Keratinocyte (primary cell): ENCODE results near the gene ZBTB46. TPM values are rescaled to one million over a fixed set of nuclear protein-coding genes. Genes with fewer than 3 reads are reported as not detected.

Experiments used
- DNase-seq: peaks from one replicate; pipeline ENCODE4 v3.0.0-alpha.2; 2011; ENCODE audit warnings: low read depth, missing footprints, low spot score
- FAIRE-seq: peaks from 2 replicates; lab custom pipeline; 2011; peaks lifted over from hg19 to GRCh38; lab: Jason Lieb, UNC
- H2AFZ ChIP-seq: 2 replicates; pipeline ENCODE4 v1.6.0; 2012; ENCODE audit warnings: low read length, control low read depth, inconsistent platforms; ENCODE audit not compliant: control insufficient read depth
- H3K27ac ChIP-seq: 2 replicates; pipeline ENCODE4 v1.5.1; 2011; ENCODE audit warnings: low read length; ENCODE audit not compliant: control insufficient read depth, insufficient read depth
- H3K27me3 ChIP-seq: 3 replicates; pipeline ENCODE4 v1.6.0; 2011; ENCODE audit warnings: low read length; ENCODE audit not compliant: control insufficient read depth, insufficient read depth; ENCODE audit errors: extremely low read depth
- H3K36me3 ChIP-seq, 2 experiments: 2 replicates in 1 of 2; 3 replicates in 1 of 2; pipeline ENCODE4 v1.5.1; 2011; ENCODE audit warnings: low read length in 2 of 2, mild to moderate bottlenecking in 1 of 2; ENCODE audit not compliant: control insufficient read depth in 2 of 2, insufficient read depth in 2 of 2; ENCODE audit errors: extremely low read depth in 1 of 2
- H3K4me1 ChIP-seq: 3 replicates; pipeline ENCODE4 v1.5.1; 2011; ENCODE audit warnings: low read length; ENCODE audit not compliant: control insufficient read depth, insufficient read depth; ENCODE audit errors: extremely low read depth
- H3K4me2 ChIP-seq: 3 replicates; pipeline ENCODE4 v1.6.0; 2011; ENCODE audit warnings: low read depth, low read length; ENCODE audit not compliant: control insufficient read depth, insufficient read depth; ENCODE audit errors: extremely low read depth
- H3K4me3 ChIP-seq, 3 experiments: fragments of 200-600 bp in 1 of 3; sonication (generic) in 1 of 3; 2 replicates in 2 of 3; 3 replicates in 1 of 3; pipeline ENCODE4 v1.5.1; 2011 to 2016; ENCODE audit warnings: low read length in 3 of 3, mild to moderate bottlenecking in 3 of 3, control low read depth in 2 of 3, inconsistent platforms in 1 of 3, low read depth in 1 of 3, mixed read lengths in 1 of 3, mixed run types in 1 of 3, moderate library complexity in 1 of 3; ENCODE audit not compliant: control insufficient read depth in 2 of 3, insufficient read depth in 2 of 3; ENCODE audit errors: extremely low read depth in 1 of 3
- H3K79me2 ChIP-seq: 2 replicates; pipeline ENCODE4 v1.6.0; 2012; ENCODE audit warnings: low read length; ENCODE audit not compliant: control insufficient read depth, insufficient read depth
- H3K9ac ChIP-seq: 3 replicates; pipeline ENCODE4 v1.6.0; 2011; ENCODE audit warnings: low read length; ENCODE audit not compliant: control insufficient read depth, insufficient read depth; ENCODE audit errors: extremely low read depth
- H3K9me1 ChIP-seq: 3 replicates; pipeline ENCODE4 v1.6.0; 2011; ENCODE audit warnings: low read length; ENCODE audit not compliant: control insufficient read depth, insufficient read depth; ENCODE audit errors: extremely low read depth
- H3K9me3 ChIP-seq: 2 replicates; pipeline ENCODE4 v1.5.1; 2012; ENCODE audit warnings: low read depth, low read length; ENCODE audit not compliant: control insufficient read depth
- H4K20me1 ChIP-seq: 3 replicates; pipeline ENCODE4 v1.6.0; 2011; ENCODE audit warnings: low read length; ENCODE audit not compliant: control insufficient read depth, insufficient read depth; ENCODE audit errors: extremely low read depth
- EZH2 ChIP-seq: IDR thresholded peaks from one replicate; pipeline ENCODE4 v1.6.1; 2012; ENCODE audit warnings: inconsistent platforms, mild to moderate bottlenecking, low read length, moderate library complexity
- dilution Hi-C: fragments of 300-500 bp; cut with MboI; formaldehyde crosslinking; loops from one replicate; pipeline ENCODE4 v1.7.0; 2020; ENCODE audit warnings: low sequenced_read_pairs; ENCODE audit not compliant: extremely low pct_ligation_motif_present
- polyA plus RNA-seq, 5 experiments: library from polyadenylated mRNA; depleted of rRNA in 3 of 5; stranded (reverse) in 3 of 5; stranded (forward) in 1 of 5; unstranded in 1 of 5; fragments of >200 nt; gene quantifications; 1 replicate in 1 of 5; 2 replicates in 3 of 5; 3 replicates in 1 of 5; pipeline versions ENCODE4 v1.2.1 to v1.2.3, GENCODE V29; 2011 to 2012; ENCODE audit warnings: missing spikeins in 2 of 5, low read depth in 1 of 5, low replicate concordance in 1 of 5
- TF ChIP-seq, protein P1 (sequence below), 3 experiments: IDR thresholded peaks in 1 of 3; conservative IDR thresholded peaks in 1 of 3; optimal IDR thresholded peaks in 1 of 3; 2 replicates in 2 of 3; 3 replicates in 1 of 3; pipeline versions ENCODE3 to v1.5.1; 2011; ENCODE audit warnings: low read length in 3 of 3, mild to moderate bottlenecking in 3 of 3, moderate library complexity in 2 of 3, control low read depth in 1 of 3, inconsistent platforms in 1 of 3; ENCODE audit not compliant: insufficient read depth in 2 of 3; ENCODE audit errors: extremely low read depth in 1 of 3

ZBTB46 gene
- polyA plus RNA-seq, 1 donor (not counting 4 experiments of a cell fraction or from before 2014, with no cell fraction given): 0.12 TPM

- FAIRE-seq: no peak
- no peak overlapping the region for H3K9ac ChIP-seq
- dilution Hi-C loops: no loop called here
These were observed 82.2 kb downstream of the ZBTB46 start for GRCh38 chr20:63748934-63749270.

DNA sequence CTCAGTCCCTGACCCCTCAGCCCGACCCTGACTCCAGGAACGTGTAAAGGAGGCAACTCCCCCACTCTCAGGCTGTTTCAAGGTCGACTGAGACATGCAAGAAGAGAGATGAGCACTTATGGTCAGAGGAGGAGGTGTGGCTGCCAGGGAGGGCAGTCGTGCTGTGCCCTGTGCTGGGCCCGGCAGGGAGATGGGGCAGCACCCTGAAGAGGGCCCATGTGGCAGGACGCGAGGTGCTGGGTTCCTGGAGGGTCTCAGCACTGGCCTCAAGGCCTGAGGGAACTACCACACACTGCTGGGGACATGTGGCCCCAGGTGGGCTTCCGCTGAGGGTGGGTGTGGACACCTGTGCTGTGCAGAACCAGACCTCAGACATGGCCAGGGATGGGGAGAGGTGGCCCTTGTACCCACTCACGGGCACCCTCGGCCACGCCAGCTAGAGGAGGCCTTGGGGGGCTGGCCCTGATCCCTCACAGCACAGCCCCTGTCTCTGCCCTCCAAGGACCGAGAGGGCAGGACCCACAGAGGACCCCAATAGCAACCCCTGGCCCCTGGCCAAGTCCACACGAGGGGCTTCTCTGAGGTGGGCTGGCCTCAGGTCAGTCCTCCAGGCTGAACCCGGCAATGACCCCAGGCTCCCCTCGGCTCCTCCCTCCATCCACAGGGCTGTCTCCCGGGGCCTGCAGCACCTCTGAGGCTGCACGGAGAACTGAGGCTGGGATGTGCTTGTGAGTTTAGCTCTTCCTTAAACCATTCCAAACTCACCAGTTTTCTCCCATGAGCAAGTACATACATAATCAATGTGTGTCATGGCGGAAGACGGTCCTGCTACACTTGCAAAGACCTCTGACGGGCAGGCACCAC lies 82.8 kb downstream of the ZBTB46 start:
- dilution Hi-C loops: no loop called here
- H3K9ac ChIP-seq: no peak overlapping the region
- peaks cover 3% of the 10 kb centered on the region for H3K27me3 ChIP-seq
- no peaks in the 10 kb centered on the region for H3K79me2 ChIP-seq
- no peak overlapping the region for H3K4me3 ChIP-seq
- no peaks in the 10 kb centered on the region for H3K9me1 ChIP-seq
- no peak for FAIRE-seq
- no peak for DNase-seq
- H3K9me3 ChIP-seq: no peaks in the 10 kb centered on the region
- H3K27ac ChIP-seq: no peak overlapping the region
- H3K4me1 ChIP-seq: no peaks in the 10 kb centered on the region
- peaks cover 0 to 2% of the 10 kb centered on the region in 2 experiments for H3K36me3 ChIP-seq
- no peak overlapping the region for H2AFZ ChIP-seq
- no peaks in the 10 kb centered on the region for H4K20me1 ChIP-seq
- no peak overlapping the region for H3K4me2 ChIP-seq
- TF ChIP-seq, protein P1, sequence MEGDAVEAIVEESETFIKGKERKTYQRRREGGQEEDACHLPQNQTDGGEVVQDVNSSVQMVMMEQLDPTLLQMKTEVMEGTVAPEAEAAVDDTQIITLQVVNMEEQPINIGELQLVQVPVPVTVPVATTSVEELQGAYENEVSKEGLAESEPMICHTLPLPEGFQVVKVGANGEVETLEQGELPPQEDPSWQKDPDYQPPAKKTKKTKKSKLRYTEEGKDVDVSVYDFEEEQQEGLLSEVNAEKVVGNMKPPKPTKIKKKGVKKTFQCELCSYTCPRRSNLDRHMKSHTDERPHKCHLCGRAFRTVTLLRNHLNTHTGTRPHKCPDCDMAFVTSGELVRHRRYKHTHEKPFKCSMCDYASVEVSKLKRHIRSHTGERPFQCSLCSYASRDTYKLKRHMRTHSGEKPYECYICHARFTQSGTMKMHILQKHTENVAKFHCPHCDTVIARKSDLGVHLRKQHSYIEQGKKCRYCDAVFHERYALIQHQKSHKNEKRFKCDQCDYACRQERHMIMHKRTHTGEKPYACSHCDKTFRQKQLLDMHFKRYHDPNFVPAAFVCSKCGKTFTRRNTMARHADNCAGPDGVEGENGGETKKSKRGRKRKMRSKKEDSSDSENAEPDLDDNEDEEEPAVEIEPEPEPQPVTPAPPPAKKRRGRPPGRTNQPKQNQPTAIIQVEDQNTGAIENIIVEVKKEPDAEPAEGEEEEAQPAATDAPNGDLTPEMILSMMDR (optimal IDR thresholded peaks at IDR 0.05 in 1 of 3, IDR thresholded peaks at IDR 0.05 in 1 of 3, conservative IDR thresholded peaks at IDR 0.05 in 1 of 3; ENCODE audit: extremely low read depth in 1 of 3, insufficient read depth in 2 of 3, low read length in 3 of 3): no peak

More at GRCh38 chr20:63748934-63749270, 82.2 kb downstream of the ZBTB46 start:
- peaks cover 3% of the 10 kb centered on the region for H3K27me3 ChIP-seq
- no peak overlapping the region for H3K4me2 ChIP-seq
- no peaks in the 10 kb centered on the region for H4K20me1 ChIP-seq
- no peak overlapping the region for H2AFZ ChIP-seq
- no peak for DNase-seq
- no peak overlapping the region for H3K27ac ChIP-seq
- no peaks in the 10 kb centered on the region for H3K79me2 ChIP-seq
- H3K9me3 ChIP-seq: no peaks in the 10 kb centered on the region
- H3K4me3 ChIP-seq: no peak overlapping the region
- TF ChIP-seq EZH2: no peak
- TF ChIP-seq, protein P1 (optimal IDR thresholded peaks at IDR 0.05 in 1 of 3, IDR thresholded peaks at IDR 0.05 in 1 of 3, conservative IDR thresholded peaks at IDR 0.05 in 1 of 3; ENCODE audit: extremely low read depth in 1 of 3, insufficient read depth in 2 of 3, low read length in 3 of 3): no peak
- no peaks in the 10 kb centered on the region for H3K9me1 ChIP-seq
- H3K4me1 ChIP-seq: no peaks in the 10 kb centered on the region
- no peaks in the 10 kb centered on the region for H3K36me3 ChIP-seq
